WTC11 (cell line): ENCODE data around the gene TTC21A. TPM values are rescaled to one million over a fixed set of nuclear protein-coding genes. Genes with fewer than 3 reads are reported as not detected.

Source experiments
- ATAC-seq: fragments of 200-7000 bp; cut with Tn5 transposase; 2 replicates; pipeline ENCODE4 v1.10.0; 2021; ENCODE audit warnings: mild to moderate bottlenecking, moderate library complexity
- CTCF ChIA-PET: fragments of 300-600 bp; sonication (Branson Sonifier 250); formaldehyde crosslinking; loops from one replicate; lab custom pipeline; 2021; ENCODE audit warnings: antibody characterized with exemption; lab: Charles Lee
- POLR2A ChIA-PET: fragments of 350-600 bp; sonication (Branson Sonifier 250); formaldehyde crosslinking; loops from one replicate; lab custom pipeline; 2021; ENCODE audit warnings: antibody characterized with exemption; lab: Charles Lee
- DNase-seq: peaks from one replicate; pipeline ENCODE4 v3.0.0; 2021; ENCODE audit warnings: low spot score
- H3K27ac Mint-ChIP-seq: 2 replicates; pipeline ENCODE4 v1.8.0; 2021; ENCODE audit warnings: mixed read lengths
- H3K27me3 Mint-ChIP-seq: 2 replicates; pipeline ENCODE4 v1.8.0; 2021; ENCODE audit warnings: low read depth, mild to moderate bottlenecking, moderate library complexity, mixed read lengths
- H3K36me3 Mint-ChIP-seq: 2 replicates; pipeline ENCODE4 v1.8.0; 2021; ENCODE audit warnings: mixed read lengths
- H3K4me1 Mint-ChIP-seq: 2 replicates; pipeline ENCODE4 v1.8.0; 2022; ENCODE audit warnings: mixed read lengths
- H3K4me3 Mint-ChIP-seq: 2 replicates; pipeline ENCODE4 v1.8.0; 2021; ENCODE audit warnings: mild to moderate bottlenecking, moderate library complexity, mixed read lengths
- H3K9me3 Mint-ChIP-seq: 2 replicates; pipeline ENCODE4 v1.8.0; 2021; ENCODE audit warnings: mixed read lengths
- AR ChIP-seq: fragments of 250-450 bp; sonication (Bioruptor Pico); IDR thresholded peaks from 2 replicates; pipeline ENCODE4 v1.9.0; 2021; ENCODE audit warnings: mild to moderate bottlenecking
- ATF1 ChIP-seq: sonication (generic); formaldehyde crosslinking; IDR thresholded peaks from 2 replicates; pipeline ENCODE4 v1.8.1; 2023; ENCODE audit warnings: mild to moderate bottlenecking, moderate library complexity, missing genetic modification reagents
- E2F4 ChIP-seq: sonication (generic); formaldehyde crosslinking; IDR thresholded peaks from 2 replicates; pipeline ENCODE4 v1.8.1; 2022; ENCODE audit warnings: low read depth, mild to moderate bottlenecking, moderate library complexity, missing genetic modification reagents, borderline replicate concordance
- HMGA2 ChIP-seq: fragments of 250-450 bp; sonication (Bioruptor Pico); IDR thresholded peaks from 2 replicates; pipeline ENCODE4 v1.4.0; 2021; ENCODE audit warnings: mild to moderate bottlenecking, moderate library complexity
- MAX ChIP-seq: sonication (generic); formaldehyde crosslinking; IDR thresholded peaks from 2 replicates; pipeline ENCODE4 v1.8.0; 2022; ENCODE audit warnings: mild to moderate bottlenecking, missing genetic modification reagents
- PRDM15 ChIP-seq: sonication (generic); formaldehyde crosslinking; IDR thresholded peaks from 2 replicates; pipeline ENCODE4 v1.8.0; 2022; ENCODE audit warnings: missing genetic modification reagents
- SMAD3 ChIP-seq: sonication (generic); formaldehyde crosslinking; IDR thresholded peaks from 2 replicates; pipeline ENCODE4 v1.8.0; 2022; ENCODE audit warnings: missing genetic modification reagents, mild to moderate bottlenecking, borderline replicate concordance
- TEAD4 ChIP-seq: sonication (generic); formaldehyde crosslinking; IDR thresholded peaks from 2 replicates; pipeline ENCODE4 v1.8.0; 2022; ENCODE audit warnings: mild to moderate bottlenecking, missing genetic modification reagents
- ZNF263 ChIP-seq: sonication (generic); formaldehyde crosslinking; IDR thresholded peaks from 2 replicates; pipeline ENCODE4 v1.8.1; 2022; ENCODE audit warnings: low read depth, mild to moderate bottlenecking, moderate library complexity, missing genetic modification reagents
- ZNF416 ChIP-seq: fragments of 250-450 bp; sonication (Bioruptor Pico); IDR thresholded peaks from 2 replicates; pipeline ENCODE4 v1.9.0; 2021; ENCODE audit warnings: mild to moderate bottlenecking, inconsistent platforms
- total RNA-seq: library from RNA; stranded (reverse); gene quantifications from 3 replicates; pipeline ENCODE4 v1.2.3, GENCODE V29; 2021
- TF ChIP-seq, protein P1 (sequence below): sonication (generic); formaldehyde crosslinking; IDR thresholded peaks from 2 replicates; pipeline ENCODE4 v1.8.1; 2023; ENCODE audit warnings: mild to moderate bottlenecking, moderate library complexity, missing genetic modification reagents
- TF ChIP-seq, protein P2 (sequence below): sonication (generic); formaldehyde crosslinking; IDR thresholded peaks from 2 replicates; pipeline ENCODE4 v1.8.0; 2023; ENCODE audit warnings: missing genetic modification reagents
- TF ChIP-seq, protein P3 (sequence below): fragments of 250-450 bp; sonication (Bioruptor Pico); IDR thresholded peaks from 2 replicates; pipeline ENCODE4 v1.9.0; 2021; ENCODE audit warnings: mild to moderate bottlenecking

The TTC21A gene
- total RNA-seq, 1 experiment from 2014 or later: 3.8 TPM

DNA sequence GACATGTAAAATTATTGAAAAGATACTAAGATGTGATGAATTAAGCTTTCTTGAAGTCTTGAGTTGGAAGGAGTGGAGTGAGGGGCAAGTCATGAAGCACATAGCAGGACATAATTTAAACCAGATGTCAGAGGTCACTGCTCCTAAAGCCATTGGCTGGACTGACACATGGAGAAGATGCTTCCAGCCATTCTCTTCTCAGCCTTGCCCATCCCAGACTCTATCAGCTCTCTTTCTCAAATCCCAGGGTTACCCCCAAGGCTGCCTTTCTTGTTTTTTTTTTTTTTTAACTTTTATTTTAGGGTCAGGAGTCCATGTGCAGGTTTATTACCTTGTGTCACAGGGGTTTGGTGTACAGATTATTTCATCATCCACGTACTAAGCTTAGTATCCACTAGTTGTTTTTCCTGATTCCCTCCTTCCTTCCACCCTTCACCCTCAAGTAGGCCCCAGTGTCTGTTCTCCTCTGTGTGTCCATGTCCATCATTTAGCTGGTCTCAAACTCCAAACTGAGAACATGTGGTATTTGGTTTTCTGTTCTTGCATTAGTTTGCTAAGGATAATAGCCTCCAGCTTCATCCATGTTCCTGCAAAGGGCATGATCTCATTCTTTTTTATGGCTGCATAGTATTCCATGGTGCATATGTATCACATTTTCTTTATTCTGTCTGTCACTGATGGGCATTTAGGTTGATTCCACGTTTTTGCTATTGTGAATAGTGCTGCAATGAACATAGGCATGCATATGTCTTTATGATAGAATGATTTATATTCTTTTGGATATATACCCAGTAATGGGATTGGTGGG is 66.0 kb downstream of the TTC21A start:
- ATAC-seq (no peak), DNase-seq (no peak)
- TF ChIP-seq ATF1 (CRISPR knock-in tag) (no peak), E2F4 (CRISPR knock-in tag) (no peak), AR (CRISPR knock-in tag) (no peak), PRDM15 (CRISPR knock-in tag) (no peak), ZNF263 (CRISPR knock-in tag) (no peak), HMGA2 (CRISPR knock-in tag) (no peak), MAX (CRISPR knock-in tag) (no peak), ZNF416 (CRISPR knock-in tag) (no peak), TEAD4 (CRISPR knock-in tag) (no peak), SMAD3 (CRISPR knock-in tag) (no peak)
- TF ChIP-seq, protein P1, sequence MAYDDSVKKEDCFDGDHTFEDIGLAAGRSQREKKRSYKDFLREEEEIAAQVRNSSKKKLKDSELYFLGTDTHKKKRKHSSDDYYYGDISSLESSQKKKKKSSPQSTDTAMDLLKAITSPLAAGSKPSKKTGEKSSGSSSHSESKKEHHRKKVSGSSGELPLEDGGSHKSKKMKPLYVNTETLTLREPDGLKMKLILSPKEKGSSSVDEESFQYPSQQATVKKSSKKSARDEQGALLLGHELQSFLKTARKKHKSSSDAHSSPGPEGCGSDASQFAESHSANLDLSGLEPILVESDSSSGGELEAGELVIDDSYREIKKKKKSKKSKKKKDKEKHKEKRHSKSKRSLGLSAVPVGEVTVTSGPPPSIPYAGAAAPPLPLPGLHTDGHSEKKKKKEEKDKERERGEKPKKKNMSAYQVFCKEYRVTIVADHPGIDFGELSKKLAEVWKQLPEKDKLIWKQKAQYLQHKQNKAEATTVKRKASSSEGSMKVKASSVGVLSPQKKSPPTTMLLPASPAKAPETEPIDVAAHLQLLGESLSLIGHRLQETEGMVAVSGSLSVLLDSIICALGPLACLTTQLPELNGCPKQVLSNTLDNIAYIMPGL (CRISPR knock-in tag): no peak
- TF ChIP-seq, protein P2, sequence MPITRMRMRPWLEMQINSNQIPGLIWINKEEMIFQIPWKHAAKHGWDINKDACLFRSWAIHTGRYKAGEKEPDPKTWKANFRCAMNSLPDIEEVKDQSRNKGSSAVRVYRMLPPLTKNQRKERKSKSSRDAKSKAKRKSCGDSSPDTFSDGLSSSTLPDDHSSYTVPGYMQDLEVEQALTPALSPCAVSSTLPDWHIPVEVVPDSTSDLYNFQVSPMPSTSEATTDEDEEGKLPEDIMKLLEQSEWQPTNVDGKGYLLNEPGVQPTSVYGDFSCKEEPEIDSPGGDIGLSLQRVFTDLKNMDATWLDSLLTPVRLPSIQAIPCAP (CRISPR knock-in tag): no peak
- TF ChIP-seq, protein P3, sequence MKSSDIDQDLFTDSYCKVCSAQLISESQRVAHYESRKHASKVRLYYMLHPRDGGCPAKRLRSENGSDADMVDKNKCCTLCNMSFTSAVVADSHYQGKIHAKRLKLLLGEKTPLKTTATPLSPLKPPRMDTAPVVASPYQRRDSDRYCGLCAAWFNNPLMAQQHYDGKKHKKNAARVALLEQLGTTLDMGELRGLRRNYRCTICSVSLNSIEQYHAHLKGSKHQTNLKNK (CRISPR knock-in tag): no peak
- peaks cover 7% of the 10 kb centered on the region for H3K9me3 Mint-ChIP-seq
- H3K4me3 Mint-ChIP-seq: no peak overlapping the region
- no peaks in the 10 kb centered on the region for H3K36me3 Mint-ChIP-seq
- peaks cover 15% of the 10 kb centered on the region for H3K27me3 Mint-ChIP-seq
- no peak overlapping the region for H3K27ac Mint-ChIP-seq
- ChIA-PET CTCF (interaction anchor here (1.3 to 2.2 kb wide), 3 partner anchors 16 to 115 kb away, joined by 5 to 12 read pairs (median 8); no protein-coding TSS in a partner anchor), POLR2A (no interaction called here)
- H3K4me1 Mint-ChIP-seq: peaks cover 14% of the 10 kb centered on the region
